ENCODE results near the gene OSBPL2. TPM values are rescaled to one million over a fixed set of nuclear protein-coding genes. Genes with fewer than 3 reads are reported as not detected.

OSBPL2 gene
- total and polyA plus RNA-seq, 11 donors, result 20.0 to 57.9 (median 38.3) TPM

- Histone ChIP-seq H3K4me1 (peaks cover 0 to 16% (median 3%) of the 10 kb centered on the region in 12 donors), H3K27me3 (no peaks in the 10 kb centered on the region), H3K27ac (no peak overlapping the region), H3K9me3 (no peaks in the 10 kb centered on the region), H3K4me3 (no peak overlapping the region), H3K36me3 (peaks cover 0 to 70% (median 53%) of the 10 kb centered on the region in 9 donors)
- ATAC-seq (peak in 3 of 4 donors; percentile 37 to 52 (median 47)), DNase-seq (peak in 1 of 5 donors; percentile 20)
- 58 to 75% (median 65%) methylated on average over 10 of the region's 10 CpGs for whole genome bisulfite sequencing, 4 donors
- TF ChIP-seq POLR2A (IDR thresholded peaks at IDR 0.05) (no peak), CTCF (IDR thresholded peaks at IDR 0.05) (no peak)
- intact Hi-C loops (cut with DNase I), result loop anchor here in 3 of 10 donors (5.0 to 10.0 kb wide), 3 partner anchors 40 to 192 kb away; partner anchors contain the start of gene RPS21 (in 1 of the 3)
These were observed 45.7 kb upstream of the OSBPL2 start for GRCh38 chr20:62192635-62193034.

GRCh38 chr20:62193079-62194025 is 45.0 kb upstream of the OSBPL2 start:
- H3K9me3 ChIP-seq, result no peaks in the 10 kb centered on the region
- no peak overlapping the region for H3K4me3 ChIP-seq
- TF ChIP-seq POLR2A (IDR thresholded peaks at IDR 0.05), result no peak
- TF ChIP-seq CTCF (IDR thresholded peaks at IDR 0.05), result no peak
- H3K27ac ChIP-seq, result no peak overlapping the region
- no peaks in the 10 kb centered on the region for H3K27me3 ChIP-seq
- H3K36me3 ChIP-seq, result peaks cover 0 to 77% (median 61%) of the 10 kb centered on the region in 9 donors
- peaks cover 0 to 13% (median 0%) of the 10 kb centered on the region in 12 donors for H3K4me1 ChIP-seq
- ATAC-seq, result no peak
- 90 to 92% (median 91%) methylated on average over 25 to 29 of the region's 29 CpGs for WGBS, 4 donors
- intact Hi-C loops (cut with DNase I), result loop anchor here in 3 of 10 donors (5.0 to 10.0 kb wide), 3 partner anchors 39 to 191 kb away; partner anchors contain the start of gene RPS21 (in 1 of the 3)
- DNase-seq, result peak in 1 of 5 donors; percentile 12

GRCh38 chr20:62195075-62195405 is 43.3 kb upstream of the OSBPL2 start:
- intact Hi-C loops (cut with DNase I), result loop anchor here in 2 of 10 donors (10.0 kb wide), 2 partner anchors 80 to 190 kb away; partner anchors contain the start of gene RPS21 (in 1 of the 2)
- peaks cover 0 to 79% (median 65%) of the 10 kb centered on the region in 9 donors for H3K36me3 ChIP-seq
- no peaks in the 10 kb centered on the region for H3K9me3 ChIP-seq
- DNase-seq, result peak in 1 of 5 donors; percentile 1
- ATAC-seq, result no peak
- H3K27ac ChIP-seq, result no peak overlapping the region
- H3K27me3 ChIP-seq, result no peaks in the 10 kb centered on the region
- H3K4me3 ChIP-seq, result no peak overlapping the region
- peaks cover 0 to 13% (median 0%) of the 10 kb centered on the region in 12 donors for H3K4me1 ChIP-seq
- no peak for TF ChIP-seq POLR2A (IDR thresholded peaks at IDR 0.05)
- 79 to 87% (median 82%) methylated on average over 8 of the region's 8 CpGs for WGBS, 4 donors

- Histone ChIP-seq H3K27ac (no peak overlapping the region), H3K27me3 (no peaks in the 10 kb centered on the region), H3K4me1 (peaks cover 0 to 13% (median 0%) of the 10 kb centered on the region in 12 donors), H3K9me3 (no peaks in the 10 kb centered on the region), H3K36me3 (peaks cover 0 to 79% (median 67%) of the 10 kb centered on the region in 9 donors), H3K4me3 (no peak overlapping the region)
- ATAC-seq (no peak), DNase-seq (peak in 1 of 5 donors; percentile 4)
- intact Hi-C loops (cut with DNase I), result loop anchor here in 2 of 10 donors (10.0 kb wide), 2 partner anchors 79 to 189 kb away; partner anchors contain the start of gene RPS21 (in 1 of the 2)
- TF ChIP-seq POLR2A (IDR thresholded peaks at IDR 0.05) (no peak), CTCF (IDR thresholded peaks at IDR 0.05) (no peak)
- 94 to 96% (median 94%) methylated on average over 10 of the region's 10 CpGs for WGBS, 4 donors
These were observed 42.6 kb upstream of the OSBPL2 start for GRCh38 chr20:62195736-62196135.
